HG03108 (cell line): Measurements from ENCODE around the gene TEX47.

Experiments used
- ATAC-seq: cut with Tn5 transposase; IDR thresholded peaks from one replicate; pipeline ENCODE4 v1.9.1; 2021; ENCODE audit warnings: moderate library complexity; ENCODE audit not compliant: unreplicated experiment

TEX47 gene

GRCh38 chr7:88795553-88795952 lies at the start of gene TEX47:
TEX47 (minus strand) TSS chr7:88795737; CDS start chr7:88794942, 795 bp downstream.
- no peak for ATAC-seq

GRCh38 chr7:88845091-88845490 lies 49.6 kb upstream of the TEX47 start:
- no peak for ATAC-seq

DNA sequence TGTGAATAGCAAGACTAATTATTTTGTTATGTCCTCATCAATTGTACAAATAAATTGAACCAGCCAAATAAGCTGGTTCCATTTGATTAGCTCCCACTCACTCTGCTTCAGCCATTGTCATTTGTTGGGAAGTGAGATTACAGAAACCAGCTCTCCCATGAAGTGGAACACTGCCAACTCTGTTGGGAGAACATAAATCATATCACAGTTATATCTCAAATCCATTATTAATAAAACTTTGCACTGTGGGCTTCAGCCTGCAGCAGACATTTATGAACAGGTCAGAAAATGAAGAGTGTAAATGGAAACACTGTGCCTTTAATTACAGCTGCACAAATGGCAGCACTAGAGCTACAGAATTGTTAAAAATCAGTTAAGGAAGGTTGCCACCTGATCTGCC lies 46.7 kb upstream of the TEX47 start:
- no peak for ATAC-seq

DNA sequence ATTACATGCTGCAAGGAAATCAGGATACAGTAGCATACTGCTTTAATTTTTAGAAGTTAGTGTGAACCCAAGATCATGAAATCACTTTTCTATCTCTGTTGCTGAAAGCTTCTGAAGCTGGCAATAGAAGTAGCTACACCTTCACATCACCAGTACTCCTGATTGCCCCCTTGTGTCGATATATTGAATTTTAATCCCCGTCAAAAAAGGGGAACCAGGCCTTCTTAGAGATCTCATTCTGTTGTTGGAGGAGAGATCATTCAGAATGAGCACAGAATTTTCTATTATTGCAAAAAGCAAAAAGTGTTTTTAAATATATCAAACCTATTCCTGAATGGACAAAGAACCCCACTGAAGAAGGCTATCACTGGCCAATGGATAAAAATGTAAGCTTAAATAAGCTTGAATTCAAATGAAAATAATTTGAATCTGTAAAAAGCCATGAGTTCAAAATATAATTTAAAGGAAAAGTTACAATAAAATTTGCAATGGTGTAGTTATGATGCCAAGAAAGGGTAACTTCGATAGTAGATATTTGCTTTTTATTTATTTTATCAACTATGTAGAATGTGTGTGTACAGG lies 39.7 kb upstream of the TEX47 start:
- no peak for ATAC-seq

GRCh38 chr7:88826222-88826621 lies 30.7 kb upstream of the TEX47 start:
- no peak for ATAC-seq

GRCh38 chr7:88818552-88818951 lies 23.0 kb upstream of the TEX47 start:
- ATAC-seq, result no peak

DNA sequence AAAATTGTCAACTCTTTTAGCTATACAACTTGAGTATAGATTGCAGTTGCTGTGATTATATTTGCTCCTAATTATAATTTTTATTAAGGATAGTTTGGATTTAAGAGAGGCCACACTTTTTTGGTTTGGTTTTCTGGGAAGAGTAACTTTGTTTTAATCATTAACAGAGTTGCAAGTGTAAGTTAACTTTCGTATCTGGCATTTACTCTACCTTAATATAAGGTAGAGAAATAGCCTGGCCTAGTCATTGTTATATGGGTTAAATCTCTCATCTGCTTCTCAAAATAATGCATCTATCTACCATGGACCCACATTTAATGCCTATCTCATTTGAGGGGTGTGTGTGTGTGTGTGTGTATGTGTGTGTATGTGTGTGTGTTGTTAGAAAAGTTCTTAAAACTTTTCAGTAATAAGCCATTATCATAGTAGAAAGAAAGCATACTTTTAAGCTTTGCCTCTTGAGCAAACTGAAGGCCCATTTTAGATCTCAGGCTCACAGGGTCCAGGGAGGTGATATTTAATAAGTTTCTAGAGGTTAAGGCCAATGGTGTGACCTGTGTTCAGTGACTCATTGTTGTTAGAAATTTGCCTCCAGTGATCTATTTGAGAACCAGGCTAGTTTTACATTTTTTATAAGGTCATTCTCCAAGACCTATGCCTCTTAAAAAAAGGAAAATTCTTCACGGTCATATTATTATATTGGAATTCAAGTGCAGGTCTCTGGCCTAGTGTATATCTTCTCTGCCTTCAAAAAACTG lies 10.9 kb upstream of the TEX47 start:
- no peak for ATAC-seq

- ATAC-seq, result no peak
These were observed 5.5 kb upstream of the TEX47 start for GRCh38 chr7:88801046-88801445.

DNA sequence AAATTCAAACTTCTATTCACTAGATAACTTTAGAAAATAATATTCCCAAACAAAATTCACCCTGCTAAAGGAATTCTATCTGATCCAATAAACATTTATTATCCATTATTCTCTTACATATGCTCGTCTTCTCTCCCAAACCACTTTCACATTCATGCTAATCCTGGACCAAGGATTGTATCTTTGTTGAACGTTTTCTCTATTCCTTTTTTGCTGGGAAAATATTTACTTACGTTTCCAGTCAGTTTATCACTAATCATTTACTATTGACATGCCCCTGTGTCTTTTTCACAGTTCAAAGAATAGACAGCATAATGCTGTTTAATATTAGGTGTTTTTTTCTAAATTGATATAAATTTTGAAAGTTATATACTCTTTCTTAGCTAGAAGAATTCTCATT lies 3.2 kb downstream of the TEX47 start:
- ATAC-seq, result no peak

GRCh38 chr7:88791891-88792290 lies 3.6 kb downstream of the TEX47 start:
- ATAC-seq, result no peak

DNA sequence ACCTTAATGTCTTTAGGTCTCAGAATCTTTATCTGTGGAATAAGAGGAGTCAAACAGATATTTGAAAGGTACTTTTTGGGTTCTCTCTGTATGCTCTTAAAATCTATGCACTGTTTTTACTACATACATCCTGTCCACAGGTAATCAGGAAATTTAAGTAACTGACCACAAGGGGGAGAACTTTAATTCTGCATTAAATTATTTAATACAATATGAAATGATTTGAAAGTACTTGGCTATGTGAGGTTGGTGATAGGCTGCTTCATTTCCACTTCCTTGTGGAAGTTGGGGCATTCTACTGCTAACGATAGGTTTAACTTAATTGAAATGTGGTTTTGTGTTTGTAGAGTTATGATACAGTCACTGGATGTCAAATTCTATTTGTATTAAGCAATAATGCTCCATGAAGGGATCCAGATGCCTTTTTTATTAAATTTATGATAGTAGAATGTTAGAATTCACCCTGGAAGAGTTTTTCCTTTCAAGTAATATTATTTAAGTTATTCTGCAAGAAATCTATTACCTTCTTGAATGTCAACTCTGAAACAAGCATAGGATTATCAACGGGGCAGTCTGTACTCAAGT lies 6.0 kb downstream of the TEX47 start:
- no peak for ATAC-seq

- ATAC-seq, result no peak
These were observed 7.8 kb downstream of the TEX47 start for GRCh38 chr7:88787777-88788176.

- ATAC-seq, result no peak
These were observed 19.7 kb downstream of the TEX47 start for GRCh38 chr7:88775838-88776237.

- ATAC-seq, result no peak
These were observed 22.8 kb downstream of the TEX47 start for GRCh38 chr7:88772776-88773175.

GRCh38 chr7:88771417-88771816 lies 24.1 kb downstream of the TEX47 start:
- no peak for ATAC-seq

DNA sequence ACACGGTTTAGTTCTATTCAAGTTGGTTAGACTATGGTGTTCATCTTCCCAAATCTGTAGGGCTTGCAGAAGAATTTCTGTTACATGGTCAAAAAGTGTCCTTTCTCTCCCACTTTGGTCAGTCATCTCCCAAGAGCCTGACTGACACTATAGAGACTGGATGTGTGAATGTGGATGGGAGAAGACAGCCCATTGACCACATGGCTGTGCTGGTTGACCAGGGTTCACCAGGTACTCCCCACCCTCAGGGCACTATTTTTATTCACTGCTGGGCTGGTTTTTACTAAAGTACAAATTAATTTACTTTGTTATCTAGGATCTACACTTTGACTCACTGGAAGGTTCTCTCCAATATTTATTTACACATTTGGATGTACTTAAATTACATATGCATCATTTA lies 33.8 kb downstream of the TEX47 start:
- ATAC-seq, result no peak

GRCh38 chr7:88760136-88760515 lies 35.4 kb downstream of the TEX47 start:
- no peak for ATAC-seq

GRCh38 chr7:88759230-88760135 lies 36.1 kb downstream of the TEX47 start, which contains the start of gene ZNF804B:
ZNF804B (plus strand) TSS chr7:88759700; CDS start chr7:88759977, 277 bp downstream.
- ATAC-seq, result no peak

- ATAC-seq, result no peak
These were observed 36.9 kb downstream of the TEX47 start for GRCh38 chr7:88758381-88759229.

GRCh38 chr7:88757371-88757770 lies 38.2 kb downstream of the TEX47 start:
- no peak for ATAC-seq
